OCI-LY1 (cell line): ENCODE results near the gene ABHD6.

ENCODE experiments used
- H2AFZ ChIP-seq: fragments of 200-600 bp; sonication (generic), shearing (Covaris generic); 2 replicates; pipeline ENCODE4 v1.6.0; 2014; ENCODE audit warnings: antibody characterized with exemption, mild to moderate bottlenecking, low read length
- H3F3A ChIP-seq: fragments of 200-600 bp; sonication (generic), shearing (Covaris generic); 2 replicates; pipeline ENCODE4 v1.6.0; 2014; ENCODE audit warnings: mild to moderate bottlenecking, antibody characterized with exemption, low read length, moderate library complexity; ENCODE audit not compliant: insufficient read depth
- H3K27ac ChIP-seq: fragments of 200-600 bp; sonication (generic); 2 replicates; pipeline ENCODE4 v1.5.1; 2014; ENCODE audit warnings: low read length, mixed run types, mild to moderate bottlenecking, low read depth; ENCODE audit not compliant: poor library complexity, severe bottlenecking
- H3K27me3 ChIP-seq: fragments of 200-600 bp; sonication (generic); 2 replicates; pipeline ENCODE4 v1.6.0; 2014; ENCODE audit warnings: antibody characterized with exemption, mild to moderate bottlenecking, low read length, moderate library complexity; ENCODE audit not compliant: insufficient read depth
- H3K36me3 ChIP-seq: fragments of 200-600 bp; sonication (generic); 2 replicates; pipeline ENCODE4 v1.6.1; 2014; ENCODE audit warnings: mild to moderate bottlenecking, antibody characterized with exemption, low read length, moderate library complexity, mixed read lengths; ENCODE audit not compliant: insufficient read depth
- H3K4me1 ChIP-seq: fragments of 200-600 bp; sonication (generic); 2 replicates; pipeline ENCODE4 v1.5.1; 2014; ENCODE audit warnings: mild to moderate bottlenecking, low read length, moderate library complexity; ENCODE audit not compliant: insufficient read depth, severe bottlenecking
- H3K4me2 ChIP-seq: fragments of 200-600 bp; sonication (generic), shearing (Covaris generic); 2 replicates; pipeline ENCODE4 v1.6.1; 2014; ENCODE audit warnings: low read length
- H3K4me3 ChIP-seq: fragments of 200-600 bp; sonication (generic); 2 replicates; pipeline ENCODE4 v1.5.1; 2014; ENCODE audit warnings: low read length, low read depth, mild to moderate bottlenecking, mixed read lengths; ENCODE audit not compliant: poor library complexity, severe bottlenecking
- H3K79me2 ChIP-seq: fragments of 200-600 bp; shearing (Covaris generic); 2 replicates; pipeline ENCODE4 v1.6.1; 2016; ENCODE audit warnings: mixed run types, low read length, mixed read lengths; ENCODE audit not compliant: insufficient read depth
- H3K9ac ChIP-seq: fragments of 200-600 bp; sonication (generic), shearing (Covaris generic); 2 replicates; pipeline ENCODE4 v1.6.1; 2014; ENCODE audit warnings: mild to moderate bottlenecking, low read length, mixed read lengths
- H3K9me2 ChIP-seq: fragments of 200-600 bp; sonication (generic), shearing (Covaris generic); 2 replicates; pipeline ENCODE4 v1.6.1; 2014; ENCODE audit warnings: low read depth, mild to moderate bottlenecking, low read length, mixed read lengths
- H3K9me3 ChIP-seq: fragments of 200-600 bp; shearing (Covaris generic); 2 replicates; pipeline ENCODE4 v1.6.1; 2014; ENCODE audit warnings: low read length, mixed read lengths
- H4K20me1 ChIP-seq: fragments of 200-600 bp; sonication (generic), shearing (Covaris generic); 2 replicates; pipeline ENCODE4 v1.6.0; 2016; ENCODE audit warnings: mild to moderate bottlenecking, low read length; ENCODE audit not compliant: insufficient read depth
- EZH2 ChIP-seq: fragments of 200-600 bp; sonication (generic), shearing (Covaris generic); IDR thresholded peaks from 2 replicates; pipeline ENCODE4 v1.8.0; 2017; ENCODE audit warnings: borderline replicate concordance, mixed run types, mild to moderate bottlenecking, antibody characterized with exemption, low read length, moderate library complexity, mixed read lengths
- TF ChIP-seq, protein P1 (sequence below): fragments of 200-600 bp; sonication (generic), shearing (Covaris generic); IDR thresholded peaks from 2 replicates; pipeline ENCODE4 v1.5.1; 2017; ENCODE audit warnings: mild to moderate bottlenecking, antibody characterized with exemption, low read length, moderate library complexity, mixed read lengths

Gene ABHD6

DNA sequence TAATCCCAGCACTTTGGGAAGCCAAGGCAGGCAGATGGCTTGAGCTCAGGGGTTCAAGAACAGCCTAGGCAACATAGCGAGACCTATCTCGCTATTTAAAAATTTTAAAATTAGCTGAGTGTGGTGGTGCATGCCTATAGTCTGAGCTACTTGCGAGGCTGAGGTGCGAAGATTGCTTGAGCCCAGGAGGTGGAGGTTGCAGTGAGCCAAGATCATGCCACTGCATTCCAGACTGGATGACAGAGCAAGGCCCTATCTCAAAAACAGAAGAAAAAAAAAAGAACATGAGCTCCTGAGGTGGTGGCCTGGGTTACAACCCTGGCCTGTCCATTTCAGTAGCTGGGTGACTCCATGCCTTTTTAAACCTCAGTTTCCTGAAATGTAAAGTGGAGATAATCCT lies 34.1 kb upstream of the ABHD6 start:
- Histone ChIP-seq H3K9ac (no peak overlapping the region), H3K36me3 (no peaks in the 10 kb centered on the region), H3F3A (no peaks in the 10 kb centered on the region), H3K4me1 (no peaks in the 10 kb centered on the region), H3K4me3 (no peak overlapping the region), H4K20me1 (no peaks in the 10 kb centered on the region), H2AFZ (no peak overlapping the region), H3K27me3 (peaks cover 7% of the 10 kb centered on the region; the same call in 1 of the 2 replicates), H3K27ac (no peak overlapping the region), H3K4me2 (no peak overlapping the region), H3K79me2 (no peaks in the 10 kb centered on the region), H3K9me3 (no peaks in the 10 kb centered on the region), H3K9me2 (no peaks in the 10 kb centered on the region)
- TF ChIP-seq, protein P1, sequence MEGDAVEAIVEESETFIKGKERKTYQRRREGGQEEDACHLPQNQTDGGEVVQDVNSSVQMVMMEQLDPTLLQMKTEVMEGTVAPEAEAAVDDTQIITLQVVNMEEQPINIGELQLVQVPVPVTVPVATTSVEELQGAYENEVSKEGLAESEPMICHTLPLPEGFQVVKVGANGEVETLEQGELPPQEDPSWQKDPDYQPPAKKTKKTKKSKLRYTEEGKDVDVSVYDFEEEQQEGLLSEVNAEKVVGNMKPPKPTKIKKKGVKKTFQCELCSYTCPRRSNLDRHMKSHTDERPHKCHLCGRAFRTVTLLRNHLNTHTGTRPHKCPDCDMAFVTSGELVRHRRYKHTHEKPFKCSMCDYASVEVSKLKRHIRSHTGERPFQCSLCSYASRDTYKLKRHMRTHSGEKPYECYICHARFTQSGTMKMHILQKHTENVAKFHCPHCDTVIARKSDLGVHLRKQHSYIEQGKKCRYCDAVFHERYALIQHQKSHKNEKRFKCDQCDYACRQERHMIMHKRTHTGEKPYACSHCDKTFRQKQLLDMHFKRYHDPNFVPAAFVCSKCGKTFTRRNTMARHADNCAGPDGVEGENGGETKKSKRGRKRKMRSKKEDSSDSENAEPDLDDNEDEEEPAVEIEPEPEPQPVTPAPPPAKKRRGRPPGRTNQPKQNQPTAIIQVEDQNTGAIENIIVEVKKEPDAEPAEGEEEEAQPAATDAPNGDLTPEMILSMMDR = no peak
- no peak for TF ChIP-seq EZH2

DNA sequence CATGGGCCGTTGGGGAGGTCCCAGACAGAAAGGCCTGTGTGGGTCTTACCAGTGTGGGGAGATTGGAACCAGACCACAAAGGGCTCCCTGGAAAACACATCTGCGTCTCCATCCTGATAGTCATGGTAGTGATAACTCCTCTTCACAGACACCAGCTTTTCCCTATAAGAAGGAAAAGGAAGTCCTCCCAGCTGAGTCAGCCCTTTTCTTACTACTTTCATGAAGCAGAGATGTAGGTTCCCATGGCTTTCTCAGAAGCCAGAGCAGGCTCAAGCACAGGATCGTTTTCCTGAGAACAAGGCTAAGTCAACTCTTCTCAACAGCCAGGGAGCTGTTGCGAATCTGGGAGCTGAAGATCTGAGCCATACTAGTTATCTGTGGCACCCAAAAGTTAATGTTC lies 32.9 kb upstream of the ABHD6 start:
- Histone ChIP-seq H2AFZ (no peak overlapping the region), H3K9ac (no peak overlapping the region), H4K20me1 (no peaks in the 10 kb centered on the region), H3K9me3 (no peaks in the 10 kb centered on the region), H3K36me3 (no peaks in the 10 kb centered on the region), H3K79me2 (no peaks in the 10 kb centered on the region), H3K4me1 (no peaks in the 10 kb centered on the region), H3K27ac (no peak overlapping the region), H3K27me3 (peaks cover 7% of the 10 kb centered on the region; the same call in 1 of the 2 replicates), H3K9me2 (no peaks in the 10 kb centered on the region), H3K4me3 (no peak overlapping the region), H3K4me2 (no peak overlapping the region), H3F3A (no peaks in the 10 kb centered on the region)
- TF ChIP-seq, protein P1 = no peak
- TF ChIP-seq EZH2 = no peak

DNA sequence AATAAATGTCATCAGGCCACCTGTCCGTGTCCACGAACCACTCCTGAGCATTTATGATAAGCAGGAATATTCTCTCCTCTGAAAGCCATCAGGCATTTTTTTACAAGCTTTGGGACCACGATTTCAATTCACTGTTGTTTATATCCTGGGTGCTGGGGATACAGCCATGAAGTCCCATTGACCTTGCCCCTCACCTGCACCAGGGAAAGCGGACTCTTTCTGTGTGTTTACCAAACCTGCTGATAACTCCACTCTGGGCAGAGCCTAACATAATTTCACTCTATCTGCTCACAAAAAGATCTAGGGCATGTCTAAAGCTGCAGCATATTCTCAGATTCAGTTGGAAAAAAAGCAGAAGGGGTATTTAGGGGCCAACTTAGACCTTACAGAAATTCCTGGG lies 31.6 kb upstream of the ABHD6 start:
- no peak overlapping the region for H3K4me2 ChIP-seq
- H4K20me1 ChIP-seq = no peaks in the 10 kb centered on the region
- H3F3A ChIP-seq = no peaks in the 10 kb centered on the region
- H3K79me2 ChIP-seq = no peaks in the 10 kb centered on the region
- no peak overlapping the region for H3K27ac ChIP-seq
- no peak overlapping the region for H3K9ac ChIP-seq
- no peaks in the 10 kb centered on the region for H3K9me3 ChIP-seq
- TF ChIP-seq, protein P1 = no peak
- no peak for TF ChIP-seq EZH2
- H2AFZ ChIP-seq = no peak overlapping the region
- H3K27me3 ChIP-seq = peaks cover 2% of the 10 kb centered on the region; the same call in 1 of the 2 replicates
- H3K9me2 ChIP-seq = no peaks in the 10 kb centered on the region
- no peaks in the 10 kb centered on the region for H3K36me3 ChIP-seq
- H3K4me1 ChIP-seq = no peaks in the 10 kb centered on the region
- no peak overlapping the region for H3K4me3 ChIP-seq
